ENCODE results near the gene PLOD1. TPM values are rescaled to one million over a fixed set of nuclear protein-coding genes. Genes with fewer than 3 reads are reported as not detected.

PLOD1 gene
- total and polyA plus RNA-seq, 2 of the 13 experiments (the other 11 are each of a cell fraction or from before 2014, with no cell fraction given) = 70.1 to 318 TPM

GRCh38 chr1:11927866-11928592, 6.5 kb upstream of the PLOD1 start (continued):
- TF ChIP-seq AHDC1 (CRISPR knock-in tag; IDR thresholded peaks at IDR 0.05; ENCODE audit: borderline replicate concordance) (0 out of 2 replicates have a peak, but pooled peaks have one; percentile 19), ZBTB46 (CRISPR knock-in tag; IDR thresholded peaks at IDR 0.05; ENCODE audit: borderline replicate concordance) (no peak), ZNF44 (CRISPR knock-in tag; IDR thresholded peaks at IDR 0.05) (no peak), GLI4 (CRISPR knock-in tag; IDR thresholded peaks at IDR 0.05; ENCODE audit: borderline replicate concordance) (no peak), ZNF12 (CRISPR knock-in tag; IDR thresholded peaks at IDR 0.05) (no peak), ZNF788 (CRISPR knock-in tag; IDR thresholded peaks at IDR 0.05; ENCODE audit: borderline replicate concordance) (0 out of 2 replicates have a peak, but pooled peaks have one; percentile 5), ZSCAN20 (CRISPR knock-in tag; IDR thresholded peaks at IDR 0.05; ENCODE audit: borderline replicate concordance) (no peak), TEAD2 (CRISPR knock-in tag; IDR thresholded peaks at IDR 0.05) (no peak), ZNF577 (CRISPR knock-in tag; IDR thresholded peaks at IDR 0.05; ENCODE audit: borderline replicate concordance, low read depth) (no peak), FOXM1 (CRISPR knock-in tag; IDR thresholded peaks at IDR 0.05) (no peak), RARG (CRISPR knock-in tag; IDR thresholded peaks at IDR 0.05; ENCODE audit: low read depth) (no peak), SIX4 (CRISPR knock-in tag; IDR thresholded peaks at IDR 0.05) (no peak), ZNF451 (CRISPR knock-in tag; IDR thresholded peaks at IDR 0.05) (no peak), BCL6 (CRISPR knock-in tag; IDR thresholded peaks at IDR 0.05) (peak; percentile 53), MYC (CRISPR knock-in tag; IDR thresholded peaks at IDR 0.05; ENCODE audit: borderline replicate concordance) (no peak)
- TF ChIP-seq, protein P1, sequence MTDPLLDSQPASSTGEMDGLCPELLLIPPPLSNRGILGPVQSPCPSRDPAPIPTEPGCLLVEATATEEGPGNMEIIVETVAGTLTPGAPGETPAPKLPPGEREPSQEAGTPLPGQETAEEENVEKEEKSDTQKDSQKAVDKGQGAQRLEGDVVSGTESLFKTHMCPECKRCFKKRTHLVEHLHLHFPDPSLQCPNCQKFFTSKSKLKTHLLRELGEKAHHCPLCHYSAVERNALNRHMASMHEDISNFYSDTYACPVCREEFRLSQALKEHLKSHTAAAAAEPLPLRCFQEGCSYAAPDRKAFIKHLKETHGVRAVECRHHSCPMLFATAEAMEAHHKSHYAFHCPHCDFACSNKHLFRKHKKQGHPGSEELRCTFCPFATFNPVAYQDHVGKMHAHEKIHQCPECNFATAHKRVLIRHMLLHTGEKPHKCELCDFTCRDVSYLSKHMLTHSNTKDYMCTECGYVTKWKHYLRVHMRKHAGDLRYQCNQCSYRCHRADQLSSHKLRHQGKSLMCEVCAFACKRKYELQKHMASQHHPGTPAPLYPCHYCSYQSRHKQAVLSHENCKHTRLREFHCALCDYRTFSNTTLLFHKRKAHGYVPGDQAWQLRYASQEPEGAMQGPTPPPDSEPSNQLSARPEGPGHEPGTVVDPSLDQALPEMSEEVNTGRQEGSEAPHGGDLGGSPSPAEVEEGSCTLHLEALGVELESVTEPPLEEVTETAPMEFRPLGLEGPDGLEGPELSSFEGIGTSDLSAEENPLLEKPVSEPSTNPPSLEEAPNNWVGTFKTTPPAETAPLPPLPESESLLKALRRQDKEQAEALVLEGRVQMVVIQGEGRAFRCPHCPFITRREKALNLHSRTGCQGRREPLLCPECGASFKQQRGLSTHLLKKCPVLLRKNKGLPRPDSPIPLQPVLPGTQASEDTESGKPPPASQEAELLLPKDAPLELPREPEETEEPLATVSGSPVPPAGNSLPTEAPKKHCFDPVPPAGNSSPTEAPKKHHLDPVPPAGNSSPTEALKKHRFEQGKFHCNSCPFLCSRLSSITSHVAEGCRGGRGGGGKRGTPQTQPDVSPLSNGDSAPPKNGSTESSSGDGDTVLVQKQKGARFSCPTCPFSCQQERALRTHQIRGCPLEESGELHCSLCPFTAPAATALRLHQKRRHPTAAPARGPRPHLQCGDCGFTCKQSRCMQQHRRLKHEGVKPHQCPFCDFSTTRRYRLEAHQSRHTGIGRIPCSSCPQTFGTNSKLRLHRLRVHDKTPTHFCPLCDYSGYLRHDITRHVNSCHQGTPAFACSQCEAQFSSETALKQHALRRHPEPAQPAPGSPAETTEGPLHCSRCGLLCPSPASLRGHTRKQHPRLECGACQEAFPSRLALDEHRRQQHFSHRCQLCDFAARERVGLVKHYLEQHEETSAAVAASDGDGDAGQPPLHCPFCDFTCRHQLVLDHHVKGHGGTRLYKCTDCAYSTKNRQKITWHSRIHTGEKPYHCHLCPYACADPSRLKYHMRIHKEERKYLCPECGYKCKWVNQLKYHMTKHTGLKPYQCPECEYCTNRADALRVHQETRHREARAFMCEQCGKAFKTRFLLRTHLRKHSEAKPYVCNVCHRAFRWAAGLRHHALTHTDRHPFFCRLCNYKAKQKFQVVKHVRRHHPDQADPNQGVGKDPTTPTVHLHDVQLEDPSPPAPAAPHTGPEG (CRISPR knock-in tag; IDR thresholded peaks at IDR 0.05) = no peak
